Spleen (tissue), 11 donors: Measurements from ENCODE around the gene MRPS10. TPM values are rescaled to one million over a fixed set of nuclear protein-coding genes. Genes with fewer than 3 reads are reported as not detected.
"Not testable (repeated sequence)": the region's sequence is repeated elsewhere in the genome, so short reads cannot be mapped to it uniquely, and the experiment has no call there.

Experiments used
- DNase-seq: peaks from one replicate; pipeline ENCODE4 v3.0.0-alpha.2; 2020
- H3K27ac ChIP-seq, 8 donors: fragments of 200-600 bp; sonication (generic) in 7 of 8; 1 replicate in 4 of 8; 2 replicates in 4 of 8; pipeline versions ENCODE4 v1.5.0 to v1.8.0; 2016 to 2021; ENCODE audit warnings: inconsistent platforms in 4 of 8, mild to moderate bottlenecking in 4 of 8, moderate library complexity in 1 of 8
- H3K27me3 ChIP-seq, 7 donors: fragments of 200-600 bp; sonication (generic) in 6 of 7; replicated peaks in 1 of 7; 1 replicate in 4 of 7; 2 replicates in 3 of 7; pipeline versions ENCODE4 v1.5.0 to v1.8.0; 2016 to 2021; ENCODE audit warnings: inconsistent platforms in 3 of 7, mild to moderate bottlenecking in 1 of 7
- H3K36me3 ChIP-seq, 6 donors: fragments of 200-600 bp; sonication (generic) in 5 of 6; 1 replicate in 4 of 6; 2 replicates in 2 of 6; pipeline versions ENCODE4 v1.5.0 to v1.8.0; 2016 to 2021; ENCODE audit warnings: inconsistent platforms in 2 of 6
- H3K4me1 ChIP-seq, 6 donors: fragments of 200-600 bp; sonication (generic) in 5 of 6; 1 replicate in 3 of 6; 2 replicates in 3 of 6; pipeline versions ENCODE4 v1.5.0 to v1.8.0; 2016 to 2021; ENCODE audit warnings: inconsistent platforms in 3 of 6
- H3K4me3 ChIP-seq, 8 donors: fragments of 200-600 bp; sonication (generic) in 7 of 8; 1 replicate in 4 of 8; 2 replicates in 4 of 8; pipeline versions ENCODE4 v1.5.0 to v1.8.0; 2016 to 2021; ENCODE audit warnings: inconsistent platforms in 4 of 8, mild to moderate bottlenecking in 4 of 8, moderate library complexity in 2 of 8
- H3K9me3 ChIP-seq, 8 donors: fragments of 200-600 bp; sonication (generic) in 7 of 8; 1 replicate in 4 of 8; 2 replicates in 4 of 8; pipeline versions ENCODE4 v1.5.0 to v1.8.0; 2016 to 2021; ENCODE audit warnings: inconsistent platforms in 4 of 8
- POLR2A ChIP-seq, 3 donors: fragments of 450-650 bp; IDR thresholded peaks; one replicate each; pipeline ENCODE4 v1.5.1; 2017; ENCODE audit warnings: antibody characterized with exemption in 3 of 3, mild to moderate bottlenecking in 1 of 3
- POLR2AphosphoS5 ChIP-seq, 3 donors: sonication (generic); formaldehyde crosslinking; IDR thresholded peaks; one replicate each; pipeline ENCODE4 v1.5.1; 2017; ENCODE audit warnings: antibody characterized with exemption in 3 of 3
- WGBS, 5 donors: extraction: QIAGEN DNeasy Blood & Tissue Kit in 3 of 5; methylation state at CpG; one replicate each; pipeline versions ENCODE4 v1.1.5 to v1.1.7; 2013 to 2018; 5-methylcytosine and 5-hydroxymethylcytosine counted together
- intact Hi-C: fragments of 100-400 bp; cut with DNase I; formaldehyde crosslinking; loops from one replicate; pipeline ENCODE4 v1.15.0; 2023; ENCODE audit warnings: low total_unique reads
- polyA plus RNA-seq, 3 donors: library from polyadenylated mRNA; stranded (reverse); fragments of 200-250 nt; gene quantifications; one replicate each; pipeline ENCODE4 v1.2.1, GENCODE V29; 2013
- total RNA-seq, 7 donors: library from RNA; depleted of rRNA in 3 of 7; stranded (reverse); fragments of >200 nt in 3 of 7; fragmentation: NEBNext Ultra II Directional in 4 of 7; extraction: Animal tissue kit (Norgen Biotek cat#: 25700) in 4 of 7; gene quantifications; one replicate each; pipeline versions ENCODE4 v1.1.0 to v1.2.1, GENCODE V29; 2016 to 2021
- TF ChIP-seq, protein P1 (sequence below), 11 experiments: fragments of 200-600 bp in 7 of 11; fragments of 450-650 bp in 4 of 11; sonication (generic) in 4 of 11; IDR thresholded peaks in 8 of 11; conservative IDR thresholded peaks in 3 of 11; 1 replicate in 7 of 11; 2 replicates in 4 of 11; pipeline versions ENCODE4 v1.4.0 to v1.8.0; 2016 to 2021; ENCODE audit warnings: antibody characterized with exemption in 11 of 11, inconsistent platforms in 4 of 11, mild to moderate bottlenecking in 1 of 11
- donor health status: healthy with polysubstance abuse.
- donor health status: DM: no; HTN: no; CAD: no; lungs with moderate emphysema.
- donor health status: DM: no; HTN: no; CAD: no.
- donor health status: Bipolar disorder and iron deficiency.
- donor health status: healthy.
- donor health status: DM: no; HTN: no; CAD: no.
- donor health status: DM: yes; HTN: yes; CAD: no.

MRPS10 gene
- total and polyA plus RNA-seq, 10 donors, result 17.2 to 32.3 (median 27.0) TPM

DNA sequence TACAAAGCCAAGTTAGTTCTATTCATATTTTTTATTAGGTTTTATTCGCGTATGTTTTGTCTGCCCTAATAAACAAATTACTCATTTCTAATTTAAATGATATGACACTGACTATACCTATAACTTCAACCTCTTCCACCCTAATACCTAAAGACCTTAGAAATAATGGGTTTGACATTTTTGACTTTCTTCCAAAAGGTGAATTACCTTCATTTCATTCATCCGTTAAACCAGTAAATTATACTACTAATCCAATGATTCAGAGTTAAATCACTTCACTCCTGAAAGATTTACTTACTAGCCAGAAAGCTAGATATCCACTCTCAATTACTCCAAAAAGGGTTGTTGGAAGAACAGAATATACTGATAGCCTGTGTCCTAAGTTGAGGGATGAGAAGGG lies 5.2 kb downstream of the MRPS10 start:
- Histone ChIP-seq H3K9me3 (no peaks in the 10 kb centered on the region), H3K36me3 (peaks cover 8 to 66% (median 59%) of the 10 kb centered on the region in 6 donors), H3K4me1 (peaks cover 13 to 63% (median 27%) of the 10 kb centered on the region in 6 donors), H3K4me3 (no peak overlapping the region), H3K27ac (no peak overlapping the region), H3K27me3 (no peaks in the 10 kb centered on the region)
- intact Hi-C loops, result no loop called here
- DNase-seq, result no peak
- no peak for TF ChIP-seq POLR2A (IDR thresholded peaks at IDR 0.05)
- no peak for TF ChIP-seq POLR2AphosphoS5 (IDR thresholded peaks at IDR 0.05)
- TF ChIP-seq, protein P1, sequence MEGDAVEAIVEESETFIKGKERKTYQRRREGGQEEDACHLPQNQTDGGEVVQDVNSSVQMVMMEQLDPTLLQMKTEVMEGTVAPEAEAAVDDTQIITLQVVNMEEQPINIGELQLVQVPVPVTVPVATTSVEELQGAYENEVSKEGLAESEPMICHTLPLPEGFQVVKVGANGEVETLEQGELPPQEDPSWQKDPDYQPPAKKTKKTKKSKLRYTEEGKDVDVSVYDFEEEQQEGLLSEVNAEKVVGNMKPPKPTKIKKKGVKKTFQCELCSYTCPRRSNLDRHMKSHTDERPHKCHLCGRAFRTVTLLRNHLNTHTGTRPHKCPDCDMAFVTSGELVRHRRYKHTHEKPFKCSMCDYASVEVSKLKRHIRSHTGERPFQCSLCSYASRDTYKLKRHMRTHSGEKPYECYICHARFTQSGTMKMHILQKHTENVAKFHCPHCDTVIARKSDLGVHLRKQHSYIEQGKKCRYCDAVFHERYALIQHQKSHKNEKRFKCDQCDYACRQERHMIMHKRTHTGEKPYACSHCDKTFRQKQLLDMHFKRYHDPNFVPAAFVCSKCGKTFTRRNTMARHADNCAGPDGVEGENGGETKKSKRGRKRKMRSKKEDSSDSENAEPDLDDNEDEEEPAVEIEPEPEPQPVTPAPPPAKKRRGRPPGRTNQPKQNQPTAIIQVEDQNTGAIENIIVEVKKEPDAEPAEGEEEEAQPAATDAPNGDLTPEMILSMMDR (IDR thresholded peaks at IDR 0.05 in 8 of 11, conservative IDR thresholded peaks at IDR 0.05 in 3 of 11), result no peak
- WGBS, 5 donors, result 63 to 98% (median 82%) methylated on average over 3 of the region's 3 CpGs

DNA sequence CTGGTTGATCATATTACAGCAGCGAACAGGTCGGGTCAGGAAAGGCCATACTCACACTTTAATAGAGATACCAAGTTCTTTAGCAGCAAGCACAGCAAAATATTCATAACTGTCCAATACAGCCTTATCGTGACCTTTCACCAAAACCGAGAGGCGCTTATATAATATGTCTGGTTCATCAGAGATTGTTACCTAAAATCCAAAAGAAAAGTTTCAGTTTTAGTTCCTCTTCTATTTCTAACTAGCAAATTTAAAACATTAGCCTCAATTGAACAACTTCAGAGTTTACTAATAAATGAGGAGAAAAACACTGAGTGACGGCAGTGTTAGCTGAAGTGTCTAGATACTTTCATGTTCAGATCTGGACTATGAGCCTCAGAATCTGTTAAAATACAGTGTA lies 5.9 kb downstream of the MRPS10 start:
- intact Hi-C loops, result no loop called here
- H3K27ac ChIP-seq, result no peak overlapping the region
- H3K4me1 ChIP-seq, result peaks cover 9 to 56% (median 21%) of the 10 kb centered on the region in 6 donors
- no peak overlapping the region for H3K4me3 ChIP-seq
- TF ChIP-seq, protein P1 (IDR thresholded peaks at IDR 0.05 in 8 of 11, conservative IDR thresholded peaks at IDR 0.05 in 3 of 11), result no peak
- TF ChIP-seq POLR2AphosphoS5 (IDR thresholded peaks at IDR 0.05), result no peak
- TF ChIP-seq POLR2A (IDR thresholded peaks at IDR 0.05), result no peak
- H3K27me3 ChIP-seq, result no peaks in the 10 kb centered on the region
- no peak for DNase-seq
- H3K9me3 ChIP-seq, result no peaks in the 10 kb centered on the region
- H3K36me3 ChIP-seq, result peaks cover 8 to 73% (median 65%) of the 10 kb centered on the region in 6 donors
- 76 to 88% (median 82%) methylated on average over 6 of the region's 6 CpGs for WGBS, 5 donors

DNA sequence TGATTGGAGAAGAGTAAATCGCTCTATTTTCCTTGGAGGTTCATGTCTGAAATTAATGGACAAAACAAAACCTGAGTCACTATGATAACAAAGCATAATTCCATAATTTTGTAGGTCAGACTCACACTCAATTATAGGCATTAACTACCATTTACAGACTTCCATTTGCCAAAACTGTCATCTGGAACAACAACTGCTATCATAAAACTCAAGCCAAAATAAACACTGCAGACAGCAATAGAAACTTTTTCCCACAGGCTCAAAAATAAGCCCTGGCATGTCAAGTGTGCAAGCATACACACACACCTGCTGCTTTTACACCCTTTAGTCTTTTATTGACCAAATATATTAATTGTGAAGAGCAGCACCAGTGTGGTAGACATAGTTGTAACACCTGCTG lies 7.1 kb downstream of the MRPS10 start:
- no peak for TF ChIP-seq POLR2A (IDR thresholded peaks at IDR 0.05)
- no peak for TF ChIP-seq POLR2AphosphoS5 (IDR thresholded peaks at IDR 0.05)
- TF ChIP-seq, protein P1 (IDR thresholded peaks at IDR 0.05 in 8 of 11, conservative IDR thresholded peaks at IDR 0.05 in 3 of 11), result no peak
- no peaks in the 10 kb centered on the region for H3K9me3 ChIP-seq
- intact Hi-C loops, result no loop called here
- peaks cover 8 to 85% (median 74%) of the 10 kb centered on the region in 6 donors for H3K36me3 ChIP-seq
- DNase-seq, result no peak
- H3K4me1 ChIP-seq, result peaks cover 3 to 44% (median 11%) of the 10 kb centered on the region in 6 donors
- H3K27me3 ChIP-seq, result no peaks in the 10 kb centered on the region
- H3K4me3 ChIP-seq, result no peak overlapping the region
- WGBS, 5 donors, result 82 to 94% methylated on average over 1 of the region's 1 CpG; no CpG with 5 or more reads in 3 of the 5 donors
- H3K27ac ChIP-seq, result no peak overlapping the region

DNA sequence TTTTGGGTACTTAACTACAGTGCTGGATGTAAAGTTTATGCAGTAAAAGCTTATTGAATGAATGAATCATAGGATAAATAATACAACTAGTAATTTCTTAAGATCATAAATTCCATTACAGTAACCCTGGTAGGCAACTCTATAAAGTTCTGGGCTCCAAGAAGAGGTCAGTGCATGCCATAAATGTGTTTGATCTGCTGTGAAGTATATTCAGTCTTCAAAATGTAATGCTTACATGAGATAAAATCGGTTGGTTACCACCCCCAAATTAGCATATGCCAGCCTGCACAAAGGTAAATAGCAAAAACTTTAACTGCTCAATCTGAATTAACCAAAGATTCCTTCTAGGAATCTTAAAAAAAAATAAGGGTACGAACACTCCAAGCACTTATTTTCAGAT lies 10.1 kb downstream of the MRPS10 start:
- intact Hi-C loops, H3K4me3 ChIP-seq, H3K27ac ChIP-seq, DNase-seq, H3K27me3 ChIP-seq, H3K9me3 ChIP-seq: not testable (repeated sequence)
- peaks cover 9 to 98% (median 71%) of the 10 kb centered on the region in 6 donors for H3K36me3 ChIP-seq
- peaks cover 0 to 16% (median 0%) of the 10 kb centered on the region in 6 donors for H3K4me1 ChIP-seq
- 82 to 88% (median 87%) methylated on average over 2 of the region's 2 CpGs for WGBS, 5 donors
